Umbilical cord (tissue), 2 donors: ENCODE results near the gene CILP. TPM values are rescaled to one million over a fixed set of nuclear protein-coding genes. Genes with fewer than 3 reads are reported as not detected.
A peak's percentile ranks its signal among the peaks of the same experiment; 100 is the strongest.

ENCODE experiments used
- DNase-seq: peaks from one replicate; pipeline ENCODE4 v3.0.0-alpha.2; 2015; ENCODE audit warnings: low spot score
- total RNA-seq: library from RNA; depleted of rRNA; stranded (reverse); fragments of >200 nt; gene quantifications from one replicate; pipeline ENCODE4 v1.2.3, GENCODE V29; 2014; ENCODE audit warnings: low replicate concordance; ENCODE audit not compliant: insufficient read depth

The CILP gene
- total RNA-seq, 1 donor from 2014 or later = 70.3 TPM

DNA sequence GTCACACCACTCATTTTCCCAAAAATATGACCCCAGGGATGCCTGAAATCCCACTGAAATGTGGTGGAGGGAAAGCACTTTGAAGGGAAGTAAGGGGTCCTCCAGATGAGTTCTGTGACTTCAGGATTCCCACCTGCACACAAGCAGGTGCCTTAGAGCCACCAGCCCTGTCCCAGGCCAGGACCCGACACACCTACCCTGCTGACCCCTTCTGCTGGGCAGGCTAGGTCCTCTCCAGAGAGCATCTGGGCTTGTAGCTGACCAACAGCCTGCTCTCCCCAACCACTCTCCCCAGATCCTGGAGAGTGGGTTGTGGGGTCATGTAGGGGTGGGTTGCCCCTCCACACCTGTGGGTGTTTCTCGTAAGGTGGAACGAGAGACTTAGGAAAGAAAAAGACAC, 14.9 kb upstream of the CILP start:
- no peak for DNase-seq

DNA sequence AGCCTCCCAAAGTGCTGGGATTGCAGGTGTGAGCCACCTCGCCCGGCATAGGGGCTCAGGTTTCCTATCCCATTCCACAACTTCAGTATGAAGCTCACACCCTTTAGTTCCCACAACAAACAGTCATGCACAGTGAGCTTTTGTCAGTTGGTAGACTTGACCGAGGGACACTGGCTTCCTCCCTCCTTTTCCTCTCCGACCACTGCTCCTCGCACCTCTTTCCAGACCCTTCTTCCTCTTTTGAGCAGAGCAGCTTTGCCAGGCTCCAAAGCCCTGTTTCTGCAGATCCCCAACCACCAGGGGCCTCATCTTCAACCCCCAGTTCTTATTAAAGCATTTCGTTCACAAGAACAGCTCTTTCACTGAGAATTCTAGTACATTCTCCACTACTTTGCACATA, 12.7 kb upstream of the CILP start:
- DNase-seq = no peak

DNA sequence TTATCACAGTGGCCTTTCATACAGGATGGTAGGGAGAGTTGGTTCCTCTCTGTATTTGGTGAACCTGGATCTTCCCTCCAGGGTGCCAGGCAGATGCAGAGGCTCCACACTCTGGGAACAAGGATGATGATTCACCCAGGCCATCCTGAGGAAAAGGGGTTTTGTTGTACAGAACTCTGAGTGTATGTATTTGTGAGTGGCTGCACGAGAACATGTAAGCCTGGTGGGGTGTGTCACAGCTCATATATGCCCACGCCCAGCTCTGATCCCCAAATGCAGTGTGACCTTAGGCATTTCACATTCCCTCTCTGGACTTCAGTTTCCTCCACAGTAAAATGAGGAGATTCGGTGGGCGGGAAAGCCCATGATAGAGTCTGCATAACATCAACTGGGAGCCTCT, 11.6 kb upstream of the CILP start:
- DNase-seq = no peak

DNA sequence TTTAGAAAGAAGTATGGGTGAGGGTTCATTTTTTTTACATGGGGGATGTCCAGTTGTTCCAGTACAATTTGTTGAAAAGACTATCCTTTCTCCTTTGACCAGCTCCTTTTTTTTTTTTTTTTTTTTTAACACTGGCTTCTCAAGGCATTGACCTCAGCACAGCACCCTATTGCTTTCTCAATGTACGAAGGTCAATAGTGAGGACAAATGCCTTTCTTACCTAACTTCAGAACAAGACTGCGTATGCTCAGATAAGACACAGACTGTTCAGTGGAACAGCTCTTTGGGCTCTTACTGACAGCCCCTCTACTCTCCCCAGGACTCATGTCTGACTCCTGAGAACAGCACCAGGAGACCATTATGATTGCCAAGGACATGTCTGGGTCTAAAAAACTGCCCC, 10.4 kb upstream of the CILP start:
- no peak for DNase-seq

DNA sequence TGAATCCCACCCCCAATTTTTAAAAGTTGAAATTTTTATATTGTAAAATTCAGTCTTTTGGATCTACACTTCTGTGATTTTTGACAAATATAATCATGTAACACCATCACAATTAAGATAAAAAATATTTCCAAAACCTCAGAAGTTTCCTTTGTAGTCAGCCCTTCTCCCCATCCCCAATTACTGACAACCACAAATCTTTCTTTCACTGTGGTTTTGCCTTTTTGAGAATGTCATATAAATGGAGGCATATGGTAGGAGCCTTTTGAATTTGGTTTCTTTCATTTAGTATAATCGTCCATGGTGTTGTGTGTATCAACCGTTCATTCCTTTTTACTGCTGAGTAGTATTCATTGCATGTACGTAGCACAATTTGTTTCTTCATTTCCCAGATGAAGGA, 7.9 kb upstream of the CILP start:
- DNase-seq = no peak

DNA sequence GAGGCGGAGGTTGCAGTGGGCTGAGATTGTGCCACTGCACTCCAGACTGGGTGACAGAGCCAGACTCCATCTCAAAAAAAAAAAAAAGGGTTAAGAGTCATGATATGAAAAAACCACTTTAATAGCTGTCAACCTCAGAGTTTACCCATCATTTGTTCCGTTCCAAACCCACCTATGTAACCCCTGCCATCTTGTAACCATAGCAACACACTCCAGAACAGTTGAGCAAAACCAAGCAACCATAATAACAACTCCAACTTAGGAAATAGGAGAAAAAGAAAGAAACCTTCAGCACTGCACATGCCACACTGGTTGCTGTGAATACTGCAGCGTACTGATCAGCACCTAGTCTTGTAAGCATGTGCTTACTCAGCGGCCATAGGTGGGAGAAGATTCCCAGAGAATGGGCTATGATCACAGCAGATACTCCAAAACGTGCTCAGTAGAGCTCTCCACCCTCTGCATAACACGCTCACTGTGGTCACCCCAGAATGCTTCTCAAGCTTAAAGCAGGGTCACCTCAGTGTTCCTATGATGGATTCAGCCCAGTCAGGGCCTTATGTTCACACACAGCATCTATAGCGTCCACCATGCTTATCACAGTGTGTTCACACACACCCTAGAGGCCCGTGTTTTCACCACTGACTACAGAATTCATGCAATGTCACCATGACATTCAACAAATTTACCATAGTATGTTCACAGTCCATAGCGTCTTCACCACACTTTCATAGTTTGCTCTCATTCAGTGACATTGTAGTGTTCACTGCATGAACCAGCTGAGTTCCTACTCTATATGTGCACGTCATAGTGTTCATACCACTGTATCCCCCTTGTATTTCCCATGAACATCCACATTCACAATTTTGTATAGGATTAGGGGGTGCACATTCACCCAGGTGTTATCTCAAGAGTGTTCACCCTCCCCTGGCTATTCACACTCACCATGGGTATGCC, 6.5 kb upstream of the CILP start:
- no peak for DNase-seq

DNA sequence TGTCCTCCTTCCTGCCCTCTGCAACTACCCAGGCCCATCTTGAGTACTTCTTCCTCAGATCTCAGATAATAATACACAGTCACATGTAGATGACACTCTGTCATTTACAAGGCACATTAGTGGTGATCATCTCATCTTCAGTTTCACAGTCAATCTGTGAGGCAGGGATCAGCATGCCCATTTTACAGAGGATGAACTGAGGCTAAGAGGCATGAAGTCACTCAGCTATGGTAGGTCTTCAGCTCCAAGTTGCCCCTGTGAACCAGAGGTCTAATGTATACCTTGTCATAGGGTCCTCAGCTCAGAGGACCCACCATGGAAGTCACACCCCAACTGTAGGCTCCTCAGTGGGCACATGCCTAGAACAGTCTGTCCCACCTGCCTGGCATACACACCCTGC, 4.2 kb upstream of the CILP start:
- no peak for DNase-seq

DNA sequence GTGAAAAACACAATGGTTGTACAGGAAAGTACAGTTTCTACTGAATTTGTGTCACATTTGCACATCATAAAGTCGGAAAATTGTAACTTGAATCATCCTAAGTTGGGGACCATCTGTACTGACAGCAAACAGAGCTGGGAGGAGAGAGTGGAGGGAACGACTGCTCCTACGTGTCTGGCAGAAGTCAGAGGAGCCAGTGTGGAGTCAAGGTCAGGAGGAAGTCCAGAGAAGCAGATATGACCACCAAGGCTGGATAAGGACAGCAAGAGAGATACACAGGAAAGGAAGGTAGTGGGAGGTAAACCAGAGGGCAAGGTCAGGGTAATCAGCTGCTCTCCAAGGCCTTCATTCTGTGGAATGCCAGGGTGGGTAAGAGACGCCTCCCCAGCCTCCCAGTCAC, 2.7 kb upstream of the CILP start:
- no peak for DNase-seq

DNA sequence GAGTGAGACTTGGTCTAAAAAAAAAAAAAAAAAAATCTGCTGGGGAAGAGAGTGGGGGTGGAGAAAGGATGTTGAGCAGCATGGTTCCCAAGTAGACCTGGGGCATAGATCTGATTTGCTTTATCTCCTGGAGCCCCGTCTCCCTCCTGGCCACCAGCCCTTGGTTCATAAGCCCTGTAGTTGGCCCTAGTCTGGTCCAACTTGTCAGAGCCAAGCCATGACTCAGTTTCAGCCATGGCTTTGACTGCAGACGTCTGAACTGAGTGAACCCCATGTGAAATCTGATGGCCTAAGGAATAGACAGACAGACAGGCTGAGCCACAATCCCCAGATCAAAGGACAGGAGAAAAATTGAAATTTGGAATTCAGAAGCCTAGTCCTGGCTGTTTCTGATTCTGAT, 2.0 kb upstream of the CILP start:
- DNase-seq = no peak

DNA sequence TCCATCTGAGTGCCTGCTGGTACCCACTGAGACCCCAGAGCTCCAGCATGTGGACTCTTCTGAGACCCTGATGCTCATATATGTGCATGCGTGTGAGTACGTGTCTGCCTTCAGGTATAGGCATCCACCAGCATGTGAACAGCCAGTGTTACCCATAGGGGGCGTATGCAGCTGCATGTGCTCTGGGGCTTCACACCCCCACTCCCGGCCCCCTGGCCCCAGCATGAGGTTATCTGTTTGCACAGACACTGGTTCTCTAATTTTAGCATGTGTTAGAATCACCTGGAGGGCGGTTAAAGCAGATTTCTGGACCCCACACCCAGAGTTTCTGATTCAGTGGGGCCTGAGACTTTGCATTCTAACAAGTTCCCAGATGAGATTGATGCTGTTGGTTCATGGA, 824 bp upstream of the CILP start:
- DNase-seq = no peak

DNA sequence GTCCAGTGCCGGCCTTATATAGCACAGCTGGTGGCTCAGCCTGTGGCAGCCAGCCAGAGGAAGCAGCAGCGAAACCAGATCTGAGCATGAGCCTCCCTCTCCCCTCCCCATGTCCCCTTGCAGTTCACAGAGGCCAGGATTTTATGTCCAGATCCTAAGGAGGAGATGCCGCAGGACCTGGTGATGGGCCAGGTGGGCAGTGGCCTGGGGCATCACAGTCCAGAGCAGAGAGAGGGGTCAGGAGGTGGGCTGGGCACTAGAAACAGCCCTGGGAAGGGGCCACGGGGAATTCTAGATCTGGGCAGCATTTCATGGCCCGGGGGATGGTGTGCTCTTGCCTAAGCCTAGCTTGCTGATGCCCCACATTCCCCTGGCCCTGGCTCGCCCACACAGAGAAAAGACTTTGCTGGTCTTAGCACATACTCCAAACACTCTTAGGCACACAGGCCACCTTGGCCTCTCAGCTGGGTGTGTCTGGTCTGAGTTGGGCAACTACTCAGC, 259 bp upstream of the CILP start:
- peak; percentile 89 for DNase-seq

DNA sequence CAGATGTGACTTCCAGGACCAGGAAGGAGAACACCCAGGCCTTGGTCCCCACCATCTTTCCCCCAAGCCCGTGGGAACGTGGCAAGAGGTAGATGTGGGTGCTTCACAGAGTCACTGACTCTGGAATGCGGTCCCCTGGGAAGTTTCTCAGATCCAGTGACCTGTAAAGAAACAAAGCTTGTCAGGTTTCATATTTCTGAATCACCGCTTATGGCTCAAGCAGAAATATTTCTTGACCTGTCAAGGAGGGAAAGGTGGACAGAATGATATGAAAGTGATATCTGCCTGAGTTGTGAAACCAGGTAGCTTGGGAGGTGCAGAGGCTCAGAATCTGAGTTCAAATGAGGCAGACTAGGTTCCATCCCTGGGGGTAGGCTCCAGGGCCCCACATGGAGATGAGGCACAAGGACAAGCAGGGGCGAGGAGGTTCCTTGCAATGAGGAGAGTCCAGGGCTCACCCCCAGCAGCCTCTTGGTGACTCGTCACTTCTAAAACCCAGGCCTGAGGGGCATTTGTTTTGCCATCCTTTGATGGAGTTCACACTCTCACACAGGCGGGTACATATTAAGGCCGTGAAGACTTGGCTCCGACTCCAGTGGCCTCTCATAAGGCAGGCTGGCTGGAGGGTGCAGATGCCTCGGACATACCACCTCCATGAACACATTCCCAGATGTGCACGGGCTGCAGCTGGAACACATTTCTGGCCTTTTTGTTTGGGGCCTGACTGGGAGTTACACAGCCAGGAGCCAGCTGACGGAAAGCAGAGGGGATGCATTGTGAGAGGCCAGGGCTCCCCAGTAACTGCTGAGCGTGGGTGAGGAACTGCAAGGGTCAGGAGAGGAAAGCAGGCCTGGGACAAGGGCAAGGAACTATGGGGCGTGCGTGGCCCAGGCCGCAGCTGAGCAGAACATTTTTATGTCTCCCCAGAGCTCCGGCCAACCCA, 1.3 kb downstream of the CILP start:
- DNase-seq = peak; percentile 51

DNA sequence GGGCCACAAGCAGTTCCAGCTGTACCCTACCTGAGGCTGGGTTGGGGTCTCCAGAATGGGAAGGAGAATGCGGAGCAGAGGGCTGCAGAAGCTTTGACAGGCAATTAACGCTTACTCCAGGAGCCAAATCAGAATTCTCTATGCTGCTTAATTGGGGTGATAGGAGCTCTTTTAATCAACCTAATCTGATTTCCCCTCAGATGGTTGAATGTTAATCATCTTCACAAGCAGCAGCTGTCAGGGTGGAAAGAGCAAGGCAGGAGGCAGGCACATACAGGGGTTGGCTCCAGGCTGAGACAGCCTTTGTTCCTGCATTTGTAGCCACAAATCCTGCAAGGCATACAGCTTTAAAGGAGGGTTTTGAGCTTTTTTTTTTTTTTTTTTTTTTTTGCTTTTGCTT, 2.6 kb downstream of the CILP start:
- no peak for DNase-seq

DNA sequence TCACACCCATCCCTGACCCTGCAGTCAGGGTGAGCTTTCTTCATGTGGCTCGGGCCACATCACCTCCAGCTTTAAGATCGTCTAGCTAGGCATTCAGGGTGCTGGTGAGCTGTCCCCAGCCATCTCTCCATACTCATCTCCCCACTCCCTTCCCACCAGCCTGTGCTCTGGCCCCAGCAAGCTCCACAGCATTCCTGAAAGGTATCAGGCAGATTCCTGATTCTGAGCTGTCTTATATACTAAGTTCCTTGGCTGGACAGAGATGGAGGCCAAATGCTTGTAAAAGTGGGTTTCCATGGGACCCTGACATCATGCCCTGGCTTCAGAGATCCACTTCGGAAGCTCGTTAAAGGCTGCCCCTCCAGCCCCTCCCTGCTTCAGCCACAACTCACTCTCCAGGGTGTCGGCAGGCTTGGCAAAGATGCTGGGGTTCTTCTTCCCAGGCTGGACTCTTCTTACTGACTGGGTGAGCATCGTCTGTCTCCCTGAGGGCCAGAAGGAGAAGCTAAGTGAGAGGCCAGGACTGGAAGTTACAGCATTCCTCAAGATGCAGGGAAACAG, 3.9 kb downstream of the CILP start:
- no peak for DNase-seq

DNA sequence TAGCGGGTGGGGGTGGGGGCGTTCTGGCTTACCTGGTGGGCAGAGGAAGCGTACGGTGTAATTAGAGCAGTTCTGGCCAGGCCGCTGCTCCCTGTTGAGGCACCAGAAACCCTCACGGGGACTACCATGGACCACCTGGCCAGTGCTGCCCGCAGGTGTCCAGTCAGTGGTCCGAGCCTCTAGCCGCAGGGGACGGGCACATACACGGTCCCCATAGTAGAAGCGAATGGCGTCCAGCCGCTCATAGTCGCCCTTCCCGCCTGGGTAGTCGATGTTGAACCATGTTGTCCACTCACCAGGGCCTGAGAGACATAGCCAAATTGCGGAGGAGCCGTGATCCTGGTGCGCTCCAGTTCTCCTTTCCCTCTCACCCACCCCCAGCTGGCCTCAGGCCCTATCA, 4.5 kb downstream of the CILP start:
- no peak for DNase-seq

DNA sequence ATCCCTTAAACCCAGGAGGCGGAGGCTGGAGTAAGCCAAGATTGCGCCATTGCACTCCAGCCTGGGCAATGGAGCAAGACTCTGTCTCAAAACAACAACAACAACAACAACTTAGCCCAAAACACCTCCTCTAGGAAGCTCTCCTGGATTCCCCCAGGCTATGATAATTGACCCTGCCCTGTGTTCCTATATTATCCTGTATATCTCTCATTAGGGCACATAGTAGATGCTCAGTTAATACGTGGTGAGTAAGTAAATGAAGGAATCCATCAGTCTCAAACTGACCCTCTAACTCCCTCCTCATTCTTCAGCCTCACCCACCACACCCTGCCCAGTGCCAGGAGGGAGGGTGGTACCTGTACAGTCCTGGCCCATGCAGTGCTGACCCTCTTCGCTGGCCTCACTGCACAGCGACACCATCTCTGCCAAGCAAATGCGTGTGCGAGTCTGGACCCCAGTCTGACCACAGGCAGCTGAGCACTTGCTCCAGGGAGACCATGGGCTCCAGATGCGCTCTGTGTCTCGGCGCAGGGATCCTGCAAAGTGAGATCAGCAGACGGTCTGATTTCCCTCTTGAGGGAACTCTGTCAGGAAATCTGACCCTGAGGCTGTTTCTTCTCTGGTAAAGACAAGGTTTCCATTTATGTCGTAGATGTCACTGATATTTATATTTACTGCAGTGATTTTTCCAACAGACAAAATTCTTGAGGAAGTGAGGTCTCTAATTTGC, 6.2 kb downstream of the CILP start:
- no peak for DNase-seq

DNA sequence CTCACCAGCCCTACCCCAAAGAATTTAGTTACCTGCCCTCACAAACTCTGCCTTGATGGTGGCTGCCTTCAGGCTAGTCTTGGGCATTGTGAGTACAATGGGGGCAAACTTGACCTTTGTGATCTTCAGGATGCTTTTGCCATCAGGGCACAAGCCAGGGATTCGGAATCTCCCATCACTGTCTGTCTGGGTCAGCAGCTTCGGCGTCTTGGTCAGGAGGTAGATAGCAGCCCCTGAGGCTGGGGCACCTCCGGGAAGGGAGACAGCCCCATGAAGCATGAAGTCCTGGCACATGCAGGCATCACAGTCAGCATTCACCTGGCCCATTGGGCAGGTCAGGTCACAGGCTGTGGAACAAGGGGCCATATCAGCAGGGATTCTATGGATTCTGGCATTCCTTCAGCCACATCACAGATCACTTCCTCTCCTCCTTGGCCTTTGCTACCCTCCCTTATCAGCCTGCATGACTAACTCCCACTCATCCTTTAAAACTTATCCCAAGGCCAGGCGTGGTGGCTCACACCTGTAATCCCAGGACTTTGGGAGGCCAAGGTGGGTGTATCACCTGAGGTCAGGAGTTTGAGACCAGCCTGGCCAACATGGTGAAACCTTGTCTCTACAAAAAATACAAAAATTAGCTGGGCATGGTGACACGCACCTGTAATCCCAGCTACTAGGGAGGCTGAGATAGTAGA, 6.9 kb downstream of the CILP start:
- DNase-seq = no peak

DNA sequence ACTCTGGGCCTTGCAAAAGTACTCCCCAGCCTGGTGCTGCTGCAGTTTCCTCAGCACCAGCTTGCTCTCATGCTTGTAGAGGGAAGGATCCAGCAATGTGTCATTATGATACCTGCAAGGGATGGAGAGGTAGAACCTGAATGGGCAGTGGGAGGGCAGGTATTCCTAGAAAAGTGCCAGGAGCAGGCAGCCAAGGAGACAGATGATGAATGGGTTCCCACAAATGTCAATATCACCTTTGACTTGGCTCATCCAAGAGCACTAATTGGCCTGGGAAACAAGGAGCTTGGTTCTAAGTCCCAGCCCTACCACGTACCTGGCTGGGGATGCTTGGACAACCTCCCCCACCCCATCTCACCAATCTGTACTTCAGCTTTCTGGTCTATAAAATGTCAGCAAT, 9.4 kb downstream of the CILP start:
- no peak for DNase-seq

DNA sequence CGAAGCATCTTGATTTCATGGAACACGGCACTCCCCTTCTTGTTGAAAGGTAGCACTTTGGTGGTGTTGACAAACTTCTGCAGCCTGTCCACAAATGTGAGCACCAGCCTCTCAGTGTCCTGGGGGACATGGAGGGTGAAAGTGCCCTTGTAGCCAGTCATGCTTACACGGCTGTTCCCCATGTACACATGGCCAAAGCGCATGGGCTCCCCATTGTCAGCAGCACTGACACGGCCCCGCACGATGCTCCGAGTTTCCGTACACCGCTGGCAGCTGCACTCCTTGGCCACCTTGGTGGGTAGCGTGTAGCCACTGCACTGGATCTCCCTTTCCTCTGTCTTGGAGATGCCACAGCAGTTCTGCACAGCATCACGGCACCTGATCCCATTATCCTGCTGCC, 12.7 kb downstream of the CILP start:
- DNase-seq = no peak

DNA sequence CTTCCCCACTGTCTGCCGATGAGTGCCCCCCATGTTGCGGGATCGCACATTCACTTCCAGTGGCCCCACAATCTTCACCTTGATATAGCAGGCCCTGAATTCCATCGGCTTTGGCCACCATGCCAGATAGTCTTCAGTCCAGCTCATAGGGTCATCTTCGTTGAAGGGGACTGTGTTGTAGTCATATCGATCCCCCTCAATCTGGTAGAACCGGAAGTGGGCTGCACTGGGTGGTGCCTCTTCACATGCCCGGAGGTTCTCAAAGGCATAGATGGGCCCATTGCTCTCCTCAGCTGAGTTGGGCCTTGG, 14.0 kb downstream of the CILP start:
- DNase-seq = no peak
